ENCODE results near the gene CPNE5.

The CPNE5 gene

DNA sequence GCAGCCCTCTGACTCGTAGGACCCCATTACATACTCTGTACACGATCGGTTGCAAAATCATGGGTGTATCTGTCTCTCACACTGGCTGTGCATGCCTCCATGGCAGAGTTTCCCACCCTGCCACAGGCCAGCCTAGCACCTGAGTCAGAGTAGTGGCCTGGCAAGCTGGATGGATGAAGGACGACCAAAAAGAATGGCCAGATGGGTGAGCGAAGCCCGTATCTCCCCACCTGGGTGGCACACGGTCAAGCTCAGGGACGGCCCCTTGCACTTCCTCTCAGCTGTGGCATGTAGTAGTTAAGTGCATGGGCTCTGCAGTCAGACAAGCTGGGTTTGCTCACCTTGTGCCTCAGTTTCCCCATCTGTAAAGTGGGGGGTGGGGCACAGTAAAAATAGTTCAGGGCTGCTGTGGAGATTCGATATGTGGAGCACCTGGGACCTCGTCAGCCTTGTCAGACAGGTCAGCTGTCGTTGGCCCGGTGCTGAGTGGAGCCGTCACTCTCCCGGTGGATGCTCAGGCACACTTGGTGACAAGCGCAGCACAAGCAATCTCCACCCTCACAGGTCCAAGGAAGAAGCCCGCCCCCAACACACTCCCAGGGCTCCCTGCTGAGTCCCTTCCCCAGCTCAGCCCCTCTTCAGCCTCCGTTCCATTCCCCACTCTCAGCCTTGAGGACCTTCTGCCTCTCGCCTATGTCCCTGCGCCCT is 12.6 kb downstream of the CPNE5 start:
- no peak for TF ChIP-seq CTCF (IDR thresholded peaks at IDR 0.05; ENCODE audit: insufficient read depth, low read depth, low read length, missing control alignments)
- no peak for DNase-seq (ENCODE audit: low read depth)
- H3K4me3 ChIP-seq (ENCODE audit: low read depth, low read length), result no peak overlapping the region

DNA sequence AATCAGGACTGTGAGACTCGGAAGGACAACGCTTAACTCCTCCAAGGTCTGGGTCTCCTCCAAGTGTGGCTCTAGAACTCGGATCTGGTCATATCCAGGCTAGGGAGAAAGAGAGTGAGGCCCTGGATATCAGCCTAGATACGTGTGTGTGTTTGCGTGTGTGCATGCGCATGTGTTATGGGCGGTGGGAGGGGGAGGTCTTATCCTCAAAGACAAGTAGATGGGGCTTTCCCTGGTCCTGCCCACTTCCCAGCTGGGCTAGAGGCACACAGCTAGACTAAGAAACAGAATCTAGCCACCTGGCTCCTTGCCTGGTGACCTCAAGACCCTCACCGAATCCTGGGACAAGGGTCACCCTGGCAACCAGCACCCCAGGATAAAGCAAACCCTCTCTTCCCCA is 13.2 kb downstream of the CPNE5 start:
- no peak overlapping the region for H3K4me3 ChIP-seq (ENCODE audit: low read depth, low read length)
- TF ChIP-seq CTCF (IDR thresholded peaks at IDR 0.05; ENCODE audit: insufficient read depth, low read depth, low read length, missing control alignments), result no peak
- DNase-seq (ENCODE audit: low read depth), result no peak

DNA sequence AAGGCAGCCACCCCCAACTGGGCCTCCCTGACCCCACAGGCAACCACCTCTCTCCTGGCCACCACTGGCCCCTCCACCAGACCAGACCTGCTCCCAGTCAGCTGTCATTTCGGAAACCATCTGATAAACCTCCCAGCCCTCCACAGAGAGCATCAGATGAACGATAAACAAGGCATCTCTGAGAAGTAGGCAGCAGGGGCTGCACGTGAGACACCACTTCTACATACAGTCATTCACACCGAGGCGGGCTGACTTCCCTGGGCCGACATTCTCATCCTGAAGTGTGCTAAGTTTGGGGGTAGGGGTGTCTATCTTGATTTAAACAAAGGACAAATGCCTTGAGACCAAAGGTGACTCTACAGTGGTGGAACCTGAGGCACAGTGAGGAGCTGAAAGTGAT is 13.8 kb downstream of the CPNE5 start:
- no peak for DNase-seq (ENCODE audit: low read depth)
- no peak overlapping the region for H3K4me3 ChIP-seq (ENCODE audit: low read depth, low read length)
- no peak for TF ChIP-seq CTCF (IDR thresholded peaks at IDR 0.05; ENCODE audit: insufficient read depth, low read depth, low read length, missing control alignments)

- TF ChIP-seq CTCF (IDR thresholded peaks at IDR 0.05; ENCODE audit: insufficient read depth, low read depth, low read length, missing control alignments), result no peak
- no peak overlapping the region for H3K4me3 ChIP-seq (ENCODE audit: low read depth, low read length)
- DNase-seq (ENCODE audit: low read depth), result no peak
These were observed 15.0 kb downstream of the CPNE5 start for GRCh38 chr6:36824253-36824652.

- TF ChIP-seq CTCF (IDR thresholded peaks at IDR 0.05; ENCODE audit: insufficient read depth, low read depth, low read length, missing control alignments), result no peak
- H3K4me3 ChIP-seq (ENCODE audit: low read depth, low read length), result no peak overlapping the region
These were observed 15.7 kb downstream of the CPNE5 start for GRCh38 chr6:36823421-36824096.

GRCh38 chr6:36822506-36823269 is 16.6 kb downstream of the CPNE5 start:
- DNase-seq (ENCODE audit: low read depth), result no peak
- no peak overlapping the region for H3K4me3 ChIP-seq (ENCODE audit: low read depth, low read length)
- TF ChIP-seq CTCF (IDR thresholded peaks at IDR 0.05; ENCODE audit: insufficient read depth, low read depth, low read length, missing control alignments), result no peak

More at GRCh38 chr6:36823421-36824096, 15.7 kb downstream of the CPNE5 start:
- no peak for DNase-seq (ENCODE audit: low read depth)

Measured in GM12865 (cell line).